K562 (cell line): Measurements from ENCODE around the gene AUNIP. TPM values are rescaled to one million over a fixed set of nuclear protein-coding genes. Genes with fewer than 3 reads are reported as not detected.

ENCODE experiments used
- ATF1 ChIP-seq, 2 experiments: fragments of 450-650 bp in 1 of 2; IDR thresholded peaks; 2 replicates each; pipeline ENCODE4 v1.6.1; 2016; ENCODE audit warnings: missing compliant biosample characterization in 1 of 2, missing genetic modification characterization in 1 of 2
- CHD4 ChIP-seq: fragments of 200-600 bp; sonication (generic); IDR thresholded peaks from 3 replicates; pipeline ENCODE4 v1.6.1; 2012; ENCODE audit warnings: low read depth, mild to moderate bottlenecking, mixed read lengths, low read length, inconsistent platforms; ENCODE audit not compliant: insufficient read depth, insufficient replicate concordance, poor library complexity, severe bottlenecking
- GATAD2A ChIP-seq: fragments of 450-650 bp; IDR thresholded peaks from 2 replicates; pipeline ENCODE4 v1.6.1; 2017
- RNF2 ChIP-seq: sonication (generic); IDR thresholded peaks from 2 replicates; pipeline ENCODE4 v1.6.1; 2016
- SIRT6 ChIP-seq: IDR thresholded peaks from one replicate; pipeline ENCODE4 v1.6.1; 2012; ENCODE audit warnings: low read depth, mild to moderate bottlenecking, control low read depth, inconsistent platforms, low read length, moderate library complexity
- SMARCA5 ChIP-seq: fragments of 450-650 bp; IDR thresholded peaks from 2 replicates; pipeline ENCODE4 v1.6.1; 2016
- TAF1 ChIP-seq: IDR thresholded peaks from 2 replicates; pipeline ENCODE4 v1.6.1; 2011; ENCODE audit warnings: mild to moderate bottlenecking, low read length, moderate library complexity; ENCODE audit not compliant: insufficient read depth, control insufficient read depth, severe bottlenecking; ENCODE audit errors: extremely low read depth
- TSC22D4 ChIP-seq: fragments of 450-650 bp; IDR thresholded peaks from 2 replicates; pipeline ENCODE4 v1.6.1; 2016; ENCODE audit warnings: missing genetic modification characterization, missing biosample characterization, control low read depth
- ZC3H4 ChIP-seq: sonication (generic); formaldehyde crosslinking; IDR thresholded peaks from 2 replicates; pipeline ENCODE4 v1.9.0; 2021; ENCODE audit warnings: missing genetic modification reagents, borderline replicate concordance
- ZNF165 ChIP-seq: fragments of 250-450 bp; sonication (Bioruptor Pico); IDR thresholded peaks from 2 replicates; pipeline ENCODE4 v1.4.0; 2020; ENCODE audit warnings: borderline replicate concordance
- ZNF197 ChIP-seq: fragments of 200-800 bp; sonication (Bioruptor generic); IDR thresholded peaks from 2 replicates; pipeline ENCODE4 v1.6.1; 2016; ENCODE audit warnings: low read depth, missing genetic modification characterization, missing compliant biosample characterization
- ZSCAN29 ChIP-seq: fragments of 450-650 bp; IDR thresholded peaks from 2 replicates; pipeline ENCODE4 v1.6.1; 2017
- polyA plus RNA-seq, 8 experiments: library from polyadenylated mRNA; depleted of rRNA in 4 of 8; stranded (reverse) in 5 of 8; unstranded in 3 of 8; fragments of >200 nt; fragmentation: Nextera tagmentation in 2 of 8; fragmentation: Illumina TruSeq in 1 of 8; extraction: Ambion mirVana in 2 of 8; extraction: Trizol in 1 of 8; gene quantifications; 2 replicates each; pipeline versions ENCODE4 v1.2.1 to v1.2.3, GENCODE V29; 2011 to 2014; ENCODE audit warnings: inconsistent platforms in 1 of 8, missing spikeins in 1 of 8
- total RNA-seq, 7 experiments: library from RNA; depleted of rRNA in 6 of 7; stranded (reverse); fragments of >200 nt in 6 of 7; fragmentation: Illumina TruSeq in 2 of 7; extraction: Trizol in 2 of 7; gene quantifications; 2 replicates each; pipeline versions ENCODE4 v1.2.1 to v1.2.3, GENCODE V29; 2011 to 2021; ENCODE audit warnings: low replicate concordance in 1 of 7
- TF ChIP-seq, protein P1 (sequence below): fragments of 250-450 bp; sonication (Bioruptor Pico); IDR thresholded peaks from 2 replicates; pipeline ENCODE4 v1.4.0; 2020
- TF ChIP-seq, protein P2 (sequence below), 2 experiments: fragments of 450-650 bp; conservative IDR thresholded peaks; 2 replicates each; pipeline ENCODE4 v1.6.1; 2017; ENCODE audit warnings: mild to moderate bottlenecking in 2 of 2, moderate library complexity in 2 of 2
- TF ChIP-seq, protein P3 (sequence below): fragments of 250-450 bp; sonication (Bioruptor Pico); IDR thresholded peaks from 2 replicates; pipeline ENCODE4 v1.8.0; 2022; ENCODE audit warnings: moderate library complexity, mild to moderate bottlenecking, inconsistent platforms
- TF ChIP-seq, protein P4 (sequence below): fragments of 250-450 bp; sonication (Bioruptor Pico); IDR thresholded peaks from 2 replicates; pipeline ENCODE4 v1.8.0; 2021; ENCODE audit warnings: moderate library complexity, mild to moderate bottlenecking, inconsistent platforms

Gene AUNIP
- total and polyA plus RNA-seq, 9 of the 15 experiments (the other 6 are each of a cell fraction or from before 2014, with no cell fraction given), result 12.1 to 53.8 (median 47.1) TPM

DNA sequence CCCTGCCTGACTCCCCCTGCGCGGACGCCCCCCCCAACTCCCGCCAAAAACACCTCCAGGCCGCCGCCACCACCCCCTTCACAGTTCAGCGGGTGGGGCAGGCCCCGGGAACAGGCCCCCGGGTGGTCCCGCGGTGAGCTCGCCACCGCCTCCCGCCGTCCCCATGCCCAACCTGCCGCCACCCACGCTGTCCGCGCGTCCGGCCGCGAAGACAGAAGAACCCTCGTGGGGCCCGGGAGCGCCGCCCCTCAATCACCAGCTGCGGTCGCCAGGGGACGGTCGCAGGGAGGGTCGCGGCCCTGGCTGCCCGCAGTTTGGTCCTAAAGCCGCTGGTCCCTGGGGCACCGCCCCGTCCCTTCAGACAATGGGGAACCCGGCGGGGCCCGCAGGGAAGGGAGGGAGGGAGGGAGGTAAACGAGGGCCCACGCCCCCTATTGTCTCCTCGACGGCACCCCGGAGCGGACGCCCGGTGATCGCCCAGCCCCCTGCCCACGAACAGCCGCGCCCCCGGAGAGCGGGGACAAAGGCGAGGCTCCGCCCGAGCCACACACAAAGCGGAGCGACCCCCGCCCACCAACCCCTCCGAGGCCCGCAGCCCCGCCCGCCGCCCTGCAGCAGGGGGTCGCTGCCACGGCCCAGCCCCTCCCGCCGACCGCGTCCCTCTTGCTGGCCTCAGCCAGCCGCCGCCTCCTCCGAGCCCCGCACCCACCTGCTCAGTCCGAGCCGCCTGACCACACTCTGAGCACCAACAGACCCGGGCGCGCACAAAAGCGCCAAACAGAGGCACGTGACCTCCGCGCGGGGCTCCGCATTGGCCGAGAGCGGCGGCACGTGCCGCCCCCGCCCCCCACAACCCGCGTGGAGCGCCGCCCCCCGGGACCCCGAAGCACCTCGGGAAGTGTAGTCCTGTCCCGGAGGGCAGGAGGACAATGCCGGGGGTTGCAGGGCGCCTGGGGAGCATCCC is 46.7 kb upstream of the AUNIP start, which contains the start of gene STMN1 (continued):
- TF ChIP-seq ZC3H4 (CRISPR knock-in tag) (peak; percentile 91; the same call in 1 of the 2 replicates), CHD4 (no peak), ZNF197 (CRISPR knock-in tag) (no peak), TAF1 (peak; percentile 97), SIRT6 (no peak), ZSCAN29 (no peak), SMARCA5 (peak; percentile 48; the same call in 1 of the 2 replicates), ATF1 (CRISPR knock-in tag; IDR thresholded peaks at IDR 0.05) (peak; percentile 34; the same call in 1 of the 2 replicates), ATF1 (tag; IDR thresholded peaks at IDR 0.05) (peak; percentile 73; the same call in 1 of the 2 replicates), GATAD2A (peak; percentile 90), TSC22D4 (tag) (no peak), RNF2 (peak; percentile 78), ZNF165 (CRISPR knock-in tag) (no peak)
- TF ChIP-seq, protein P1, sequence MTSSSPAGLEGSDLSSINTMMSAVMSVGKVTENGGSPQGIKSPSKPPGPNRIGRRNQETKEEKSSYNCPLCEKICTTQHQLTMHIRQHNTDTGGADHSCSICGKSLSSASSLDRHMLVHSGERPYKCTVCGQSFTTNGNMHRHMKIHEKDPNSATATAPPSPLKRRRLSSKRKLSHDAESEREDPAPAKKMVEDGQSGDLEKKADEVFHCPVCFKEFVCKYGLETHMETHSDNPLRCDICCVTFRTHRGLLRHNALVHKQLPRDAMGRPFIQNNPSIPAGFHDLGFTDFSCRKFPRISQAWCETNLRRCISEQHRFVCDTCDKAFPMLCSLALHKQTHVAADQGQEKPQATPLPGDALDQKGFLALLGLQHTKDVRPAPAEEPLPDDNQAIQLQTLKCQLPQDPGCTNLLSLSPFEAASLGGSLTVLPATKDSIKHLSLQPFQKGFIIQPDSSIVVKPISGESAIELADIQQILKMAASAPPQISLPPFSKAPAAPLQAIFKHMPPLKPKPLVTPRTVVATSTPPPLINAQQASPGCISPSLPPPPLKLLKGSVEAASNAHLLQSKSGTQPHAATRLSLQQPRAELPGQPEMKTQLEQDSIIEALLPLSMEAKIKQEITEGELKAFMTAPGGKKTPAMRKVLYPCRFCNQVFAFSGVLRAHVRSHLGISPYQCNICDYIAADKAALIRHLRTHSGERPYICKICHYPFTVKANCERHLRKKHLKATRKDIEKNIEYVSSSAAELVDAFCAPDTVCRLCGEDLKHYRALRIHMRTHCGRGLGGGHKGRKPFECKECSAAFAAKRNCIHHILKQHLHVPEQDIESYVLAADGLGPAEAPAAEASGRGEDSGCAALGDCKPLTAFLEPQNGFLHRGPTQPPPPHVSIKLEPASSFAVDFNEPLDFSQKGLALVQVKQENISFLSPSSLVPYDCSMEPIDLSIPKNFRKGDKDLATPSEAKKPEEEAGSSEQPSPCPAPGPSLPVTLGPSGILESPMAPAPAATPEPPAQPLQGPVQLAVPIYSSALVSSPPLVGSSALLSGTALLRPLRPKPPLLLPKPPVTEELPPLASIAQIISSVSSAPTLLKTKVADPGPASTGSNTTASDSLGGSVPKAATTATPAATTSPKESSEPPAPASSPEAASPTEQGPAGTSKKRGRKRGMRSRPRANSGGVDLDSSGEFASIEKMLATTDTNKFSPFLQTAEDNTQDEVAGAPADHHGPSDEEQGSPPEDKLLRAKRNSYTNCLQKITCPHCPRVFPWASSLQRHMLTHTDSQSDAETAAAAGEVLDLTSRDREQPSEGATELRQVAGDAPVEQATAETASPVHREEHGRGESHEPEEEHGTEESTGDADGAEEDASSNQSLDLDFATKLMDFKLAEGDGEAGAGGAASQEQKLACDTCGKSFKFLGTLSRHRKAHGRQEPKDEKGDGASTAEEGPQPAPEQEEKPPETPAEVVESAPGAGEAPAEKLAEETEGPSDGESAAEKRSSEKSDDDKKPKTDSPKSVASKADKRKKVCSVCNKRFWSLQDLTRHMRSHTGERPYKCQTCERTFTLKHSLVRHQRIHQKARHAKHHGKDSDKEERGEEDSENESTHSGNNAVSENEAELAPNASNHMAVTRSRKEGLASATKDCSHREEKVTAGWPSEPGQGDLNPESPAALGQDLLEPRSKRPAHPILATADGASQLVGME (CRISPR knock-in tag), result 0 out of 2 replicates have a peak, but pooled peaks have one; percentile 14
- TF ChIP-seq, protein P2, sequence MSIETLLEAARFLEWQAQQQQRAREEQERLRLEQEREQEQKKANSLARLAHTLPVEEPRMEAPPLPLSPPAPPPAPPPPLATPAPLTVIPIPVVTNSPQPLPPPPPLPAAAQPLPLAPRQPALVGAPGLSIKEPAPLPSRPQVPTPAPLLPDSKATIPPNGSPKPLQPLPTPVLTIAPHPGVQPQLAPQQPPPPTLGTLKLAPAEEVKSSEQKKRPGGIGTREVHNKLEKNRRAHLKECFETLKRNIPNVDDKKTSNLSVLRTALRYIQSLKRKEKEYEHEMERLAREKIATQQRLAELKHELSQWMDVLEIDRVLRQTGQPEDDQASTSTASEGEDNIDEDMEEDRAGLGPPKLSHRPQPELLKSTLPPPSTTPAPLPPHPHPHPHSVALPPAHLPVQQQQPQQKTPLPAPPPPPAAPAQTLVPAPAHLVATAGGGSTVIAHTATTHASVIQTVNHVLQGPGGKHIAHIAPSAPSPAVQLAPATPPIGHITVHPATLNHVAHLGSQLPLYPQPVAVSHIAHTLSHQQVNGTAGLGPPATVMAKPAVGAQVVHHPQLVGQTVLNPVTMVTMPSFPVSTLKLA (conservative IDR thresholded peaks at IDR 0.05), result peak; percentile 98 to 99
- TF ChIP-seq, protein P3, sequence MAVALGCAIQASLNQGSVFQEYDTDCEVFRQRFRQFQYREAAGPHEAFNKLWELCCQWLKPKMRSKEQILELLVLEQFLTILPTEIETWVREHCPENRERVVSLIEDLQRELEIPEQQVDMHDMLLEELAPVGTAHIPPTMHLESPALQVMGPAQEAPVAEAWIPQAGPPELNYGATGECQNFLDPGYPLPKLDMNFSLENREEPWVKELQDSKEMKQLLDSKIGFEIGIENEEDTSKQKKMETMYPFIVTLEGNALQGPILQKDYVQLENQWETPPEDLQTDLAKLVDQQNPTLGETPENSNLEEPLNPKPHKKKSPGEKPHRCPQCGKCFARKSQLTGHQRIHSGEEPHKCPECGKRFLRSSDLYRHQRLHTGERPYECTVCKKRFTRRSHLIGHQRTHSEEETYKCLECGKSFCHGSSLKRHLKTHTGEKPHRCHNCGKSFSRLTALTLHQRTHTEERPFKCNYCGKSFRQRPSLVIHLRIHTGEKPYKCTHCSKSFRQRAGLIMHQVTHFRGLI (CRISPR knock-in tag), result no peak
- TF ChIP-seq, protein P4, sequence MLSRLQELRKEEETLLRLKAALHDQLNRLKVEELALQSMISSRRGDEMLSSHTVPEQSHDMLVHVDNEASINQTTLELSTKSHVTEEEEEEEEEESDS (CRISPR knock-in tag), result no peak
